ENCODE measurements around the gene PACSIN2.

PACSIN2 gene

GRCh38 chr22:42856865-42857704 is 157.9 kb downstream of the PACSIN2 start, which contains the start of gene ARFGAP3:
ARFGAP3 (minus strand) TSS chr22:42857273; CDS start chr22:42857182, 91 bp downstream.
- DNase-seq (ENCODE audit: low read depth) = peak; percentile 94

GRCh38 chr22:42856179-42856864 is 158.6 kb downstream of the PACSIN2 start:
- DNase-seq (ENCODE audit: low read depth) = peak; percentile 23

- no peak for DNase-seq (ENCODE audit: low read depth)
Measured at GRCh38 chr22:42855721-42856120, 159.2 kb downstream of the PACSIN2 start.

GRCh38 chr22:42855211-42855610 is 159.7 kb downstream of the PACSIN2 start:
- no peak for DNase-seq (ENCODE audit: low read depth)

- DNase-seq (ENCODE audit: low read depth) = no peak
Measured at GRCh38 chr22:42848941-42849550, 165.9 kb downstream of the PACSIN2 start.

GRCh38 chr22:42847110-42847509 is 167.8 kb downstream of the PACSIN2 start:
- DNase-seq (ENCODE audit: low read depth) = no peak

- DNase-seq (ENCODE audit: low read depth) = no peak
Measured at GRCh38 chr22:42844756-42845155, 170.2 kb downstream of the PACSIN2 start.

- DNase-seq (ENCODE audit: low read depth) = no peak
Measured at GRCh38 chr22:42842658-42843370, 172.1 kb downstream of the PACSIN2 start.

GRCh38 chr22:42841444-42841843 is 173.5 kb downstream of the PACSIN2 start:
- DNase-seq (ENCODE audit: low read depth) = no peak

GRCh38 chr22:42837556-42837955 is 177.4 kb downstream of the PACSIN2 start:
- no peak for DNase-seq (ENCODE audit: low read depth)

- no peak for DNase-seq (ENCODE audit: low read depth)
Measured at GRCh38 chr22:42836026-42836425, 178.9 kb downstream of the PACSIN2 start.

- no peak for DNase-seq (ENCODE audit: low read depth)
Measured at GRCh38 chr22:42834177-42834949, 180.6 kb downstream of the PACSIN2 start.

- DNase-seq (ENCODE audit: low read depth) = no peak
Measured at GRCh38 chr22:42833104-42833503, 181.8 kb downstream of the PACSIN2 start.

GRCh38 chr22:42831712-42832111 is 183.2 kb downstream of the PACSIN2 start:
- no peak for DNase-seq (ENCODE audit: low read depth)

- no peak for DNase-seq (ENCODE audit: low read depth)
Measured at GRCh38 chr22:42830161-42830560, 184.8 kb downstream of the PACSIN2 start.

GRCh38 chr22:42829302-42829701 is 185.6 kb downstream of the PACSIN2 start:
- DNase-seq (ENCODE audit: low read depth) = no peak

- DNase-seq (ENCODE audit: low read depth) = no peak
Measured at GRCh38 chr22:42825796-42826195, 189.2 kb downstream of the PACSIN2 start.

- no peak for DNase-seq (ENCODE audit: low read depth)
Measured at GRCh38 chr22:42821386-42821785, 193.6 kb downstream of the PACSIN2 start.

GRCh38 chr22:42820045-42820763 is 194.7 kb downstream of the PACSIN2 start:
- DNase-seq (ENCODE audit: low read depth) = no peak
